Measurements from ENCODE around the gene NEO1. TPM values are rescaled to one million over a fixed set of nuclear protein-coding genes. Genes with fewer than 3 reads are reported as not detected.

NEO1 gene
- total RNA-seq, 4 donors from 2014 or later: 11.5 to 80.3 (median 36.1) TPM

- Histone ChIP-seq H3K4me3 (no peak overlapping the region), H3K4me1 (no peaks in the 10 kb centered on the region), H3K36me3 (no peaks in the 10 kb centered on the region), H3K27me3 (no peaks in the 10 kb centered on the region), H3K9me3 (no peaks in the 10 kb centered on the region), H3K27ac (no peak overlapping the region)
- TF ChIP-seq POLR2A (IDR thresholded peaks at IDR 0.05) (no peak), CTCF (IDR thresholded peaks at IDR 0.05) (no peak)
- intact Hi-C loops (cut with DNase I; ENCODE audit: low total_unique reads): no loop called here
- no peak for DNase-seq
These were observed 17.0 kb upstream of the NEO1 start for GRCh38 chr15:73035221-73035620.

GRCh38 chr15:73038220-73038619 is 14.0 kb upstream of the NEO1 start:
- H3K9me3 ChIP-seq: no peaks in the 10 kb centered on the region
- no peaks in the 10 kb centered on the region for H3K4me1 ChIP-seq
- no peak for DNase-seq
- no peak overlapping the region for H3K4me3 ChIP-seq
- TF ChIP-seq CTCF (IDR thresholded peaks at IDR 0.05) (no peak), POLR2A (IDR thresholded peaks at IDR 0.05) (no peak)
- H3K27me3 ChIP-seq: no peaks in the 10 kb centered on the region
- intact Hi-C loops (cut with DNase I; ENCODE audit: low total_unique reads): no loop called here
- H3K36me3 ChIP-seq: no peaks in the 10 kb centered on the region
- H3K27ac ChIP-seq: no peak overlapping the region

- Histone ChIP-seq H3K27me3 (no peaks in the 10 kb centered on the region), H3K9me3 (no peaks in the 10 kb centered on the region), H3K4me1 (no peaks in the 10 kb centered on the region), H3K4me3 (no peak overlapping the region), H3K27ac (no peak overlapping the region), H3K36me3 (no peaks in the 10 kb centered on the region)
- DNase-seq: no peak
- TF ChIP-seq CTCF (IDR thresholded peaks at IDR 0.05): no peak
- intact Hi-C loops (cut with DNase I; ENCODE audit: low total_unique reads): no loop called here
These were observed 6.2 kb upstream of the NEO1 start for GRCh38 chr15:73046073-73046472.

GRCh38 chr15:73047882-73048281 is 4.4 kb upstream of the NEO1 start:
- DNase-seq: no peak
- no peak for TF ChIP-seq CTCF (IDR thresholded peaks at IDR 0.05)
- TF ChIP-seq POLR2A (IDR thresholded peaks at IDR 0.05): no peak
- H3K4me3 ChIP-seq: no peak overlapping the region
- no peaks in the 10 kb centered on the region for H3K9me3 ChIP-seq
- no peaks in the 10 kb centered on the region for H3K27me3 ChIP-seq
- H3K36me3 ChIP-seq: no peaks in the 10 kb centered on the region
- no peak overlapping the region for H3K27ac ChIP-seq
- no peaks in the 10 kb centered on the region for H3K4me1 ChIP-seq
- intact Hi-C loops (cut with DNase I; ENCODE audit: low total_unique reads): no loop called here

GRCh38 chr15:73048624-73049295 is 3.5 kb upstream of the NEO1 start:
- intact Hi-C loops (cut with DNase I; ENCODE audit: low total_unique reads): no loop called here
- Histone ChIP-seq H3K36me3 (no peaks in the 10 kb centered on the region), H3K4me3 (no peak overlapping the region), H3K4me1 (peaks cover 0 to 4% of the 10 kb centered on the region in 2 donors), H3K9me3 (no peaks in the 10 kb centered on the region), H3K27me3 (no peaks in the 10 kb centered on the region), H3K27ac (no peak overlapping the region)
- TF ChIP-seq CTCF (IDR thresholded peaks at IDR 0.05) (no peak), POLR2A (IDR thresholded peaks at IDR 0.05) (no peak)
- DNase-seq: no peak

All from uterus (tissue), 4 donors.